Spleen (tissue), 11 donors: ENCODE results near the gene APBB2. TPM values are rescaled to one million over a fixed set of nuclear protein-coding genes. Genes with fewer than 3 reads are reported as not detected.

ENCODE experiments used
- DNase-seq: peaks from one replicate; pipeline ENCODE4 v3.0.0-alpha.2; 2020
- H3K27ac ChIP-seq, 8 donors: fragments of 200-600 bp; sonication (generic) in 7 of 8; 1 replicate in 4 of 8; 2 replicates in 4 of 8; pipeline versions ENCODE4 v1.5.0 to v1.8.0; 2016 to 2021; ENCODE audit warnings: inconsistent platforms in 4 of 8, mild to moderate bottlenecking in 4 of 8, moderate library complexity in 1 of 8
- H3K27me3 ChIP-seq, 7 donors: fragments of 200-600 bp; sonication (generic) in 6 of 7; replicated peaks in 1 of 7; 1 replicate in 4 of 7; 2 replicates in 3 of 7; pipeline versions ENCODE4 v1.5.0 to v1.8.0; 2016 to 2021; ENCODE audit warnings: inconsistent platforms in 3 of 7, mild to moderate bottlenecking in 1 of 7
- H3K36me3 ChIP-seq, 6 donors: fragments of 200-600 bp; sonication (generic) in 5 of 6; 1 replicate in 4 of 6; 2 replicates in 2 of 6; pipeline versions ENCODE4 v1.5.0 to v1.8.0; 2016 to 2021; ENCODE audit warnings: inconsistent platforms in 2 of 6
- H3K4me1 ChIP-seq, 6 donors: fragments of 200-600 bp; sonication (generic) in 5 of 6; 1 replicate in 3 of 6; 2 replicates in 3 of 6; pipeline versions ENCODE4 v1.5.0 to v1.8.0; 2016 to 2021; ENCODE audit warnings: inconsistent platforms in 3 of 6
- H3K4me3 ChIP-seq, 8 donors: fragments of 200-600 bp; sonication (generic) in 7 of 8; 1 replicate in 4 of 8; 2 replicates in 4 of 8; pipeline versions ENCODE4 v1.5.0 to v1.8.0; 2016 to 2021; ENCODE audit warnings: inconsistent platforms in 4 of 8, mild to moderate bottlenecking in 4 of 8, moderate library complexity in 2 of 8
- H3K9me3 ChIP-seq, 8 donors: fragments of 200-600 bp; sonication (generic) in 7 of 8; 1 replicate in 4 of 8; 2 replicates in 4 of 8; pipeline versions ENCODE4 v1.5.0 to v1.8.0; 2016 to 2021; ENCODE audit warnings: inconsistent platforms in 4 of 8
- CTCF ChIP-seq, 11 experiments: fragments of 200-600 bp in 7 of 11; fragments of 450-650 bp in 4 of 11; sonication (generic) in 4 of 11; IDR thresholded peaks in 8 of 11; conservative IDR thresholded peaks in 3 of 11; 1 replicate in 7 of 11; 2 replicates in 4 of 11; pipeline versions ENCODE4 v1.4.0 to v1.8.0; 2016 to 2021; ENCODE audit warnings: antibody characterized with exemption in 11 of 11, inconsistent platforms in 4 of 11, mild to moderate bottlenecking in 1 of 11
- POLR2A ChIP-seq, 3 donors: fragments of 450-650 bp; IDR thresholded peaks; one replicate each; pipeline ENCODE4 v1.5.1; 2017; ENCODE audit warnings: antibody characterized with exemption in 3 of 3, mild to moderate bottlenecking in 1 of 3
- POLR2AphosphoS5 ChIP-seq, 3 donors: sonication (generic); formaldehyde crosslinking; IDR thresholded peaks; one replicate each; pipeline ENCODE4 v1.5.1; 2017; ENCODE audit warnings: antibody characterized with exemption in 3 of 3
- WGBS, 5 donors: extraction: QIAGEN DNeasy Blood & Tissue Kit in 3 of 5; methylation state at CpG; one replicate each; pipeline versions ENCODE4 v1.1.5 to v1.1.7; 2013 to 2018; 5-methylcytosine and 5-hydroxymethylcytosine counted together
- intact Hi-C: fragments of 100-400 bp; cut with DNase I; formaldehyde crosslinking; loops from one replicate; pipeline ENCODE4 v1.15.0; 2023; ENCODE audit warnings: low total_unique reads
- polyA plus RNA-seq, 3 donors: library from polyadenylated mRNA; stranded (reverse); fragments of 200-250 nt; gene quantifications; one replicate each; pipeline ENCODE4 v1.2.1, GENCODE V29; 2013
- total RNA-seq, 7 donors: library from RNA; depleted of rRNA in 3 of 7; stranded (reverse); fragments of >200 nt in 3 of 7; fragmentation: NEBNext Ultra II Directional in 4 of 7; extraction: Animal tissue kit (Norgen Biotek cat#: 25700) in 4 of 7; gene quantifications; one replicate each; pipeline versions ENCODE4 v1.1.0 to v1.2.1, GENCODE V29; 2016 to 2021
- donor health status: healthy with polysubstance abuse.
- donor health status: DM: no; HTN: no; CAD: no; lungs with moderate emphysema.
- donor health status: DM: no; HTN: no; CAD: no.
- donor health status: Bipolar disorder and iron deficiency.
- donor health status: healthy.
- donor health status: DM: no; HTN: no; CAD: no.
- donor health status: DM: yes; HTN: yes; CAD: no.

Gene APBB2
- total and polyA plus RNA-seq, 10 donors, result 4.0 to 115 (median 76.7) TPM

- H3K4me1 ChIP-seq, result peaks cover 2 to 19% (median 17%) of the 10 kb centered on the region in 6 donors
- H3K27ac ChIP-seq, result no peak overlapping the region
- no peak for DNase-seq
- intact Hi-C loops, result no loop called here
- H3K27me3 ChIP-seq, result peaks cover 0 to 85% (median 35%) of the 10 kb centered on the region in 7 donors
- H3K36me3 ChIP-seq, result no peaks in the 10 kb centered on the region
- TF ChIP-seq POLR2A (IDR thresholded peaks at IDR 0.05), result no peak
- 23 to 32% (median 27%) methylated on average over 13 of the region's 13 CpGs for WGBS, 5 donors
- H3K4me3 ChIP-seq, result peak overlapping the region in 5 of 8 donors; percentile 35 to 72 (median 45)
- H3K9me3 ChIP-seq, result no peaks in the 10 kb centered on the region
Observed at GRCh38 chr4:41256131-41256739, 41.9 kb upstream of the APBB2 start.

GRCh38 chr4:41245983-41246382 lies 31.6 kb upstream of the APBB2 start:
- intact Hi-C loops, result no loop called here
- WGBS, 5 donors, result 66 to 85% (median 81%) methylated on average over 1 of the region's 1 CpG
- no peak for DNase-seq
- Histone ChIP-seq H3K9me3 (no peaks in the 10 kb centered on the region), H3K4me3 (no peak overlapping the region), H3K27ac (no peak overlapping the region), H3K36me3 (no peaks in the 10 kb centered on the region), H3K4me1 (no peaks in the 10 kb centered on the region), H3K27me3 (peaks cover 0 to 10% (median 0%) of the 10 kb centered on the region in 7 donors)
- TF ChIP-seq POLR2AphosphoS5 (IDR thresholded peaks at IDR 0.05) (no peak), CTCF (IDR thresholded peaks at IDR 0.05 in 8 of 11, conservative IDR thresholded peaks at IDR 0.05 in 3 of 11) (no peak), POLR2A (IDR thresholded peaks at IDR 0.05) (no peak)

- TF ChIP-seq CTCF (IDR thresholded peaks at IDR 0.05 in 8 of 11, conservative IDR thresholded peaks at IDR 0.05 in 3 of 11), result no peak
- no peak for TF ChIP-seq POLR2AphosphoS5 (IDR thresholded peaks at IDR 0.05)
- TF ChIP-seq POLR2A (IDR thresholded peaks at IDR 0.05), result no peak
- no peak overlapping the region for H3K27ac ChIP-seq
- H3K4me1 ChIP-seq, result no peaks in the 10 kb centered on the region
- H3K4me3 ChIP-seq, result no peak overlapping the region
- intact Hi-C loops, result no loop called here
- no peaks in the 10 kb centered on the region for H3K9me3 ChIP-seq
- H3K36me3 ChIP-seq, result no peaks in the 10 kb centered on the region
- H3K27me3 ChIP-seq, result peaks cover 0 to 4% (median 0%) of the 10 kb centered on the region in 7 donors
- DNase-seq, result no peak
- WGBS, 5 donors, result 62 to 93% (median 76%) methylated on average over 1 of the region's 1 CpG
Observed at GRCh38 chr4:41241919-41242318, 27.6 kb upstream of the APBB2 start.

- no peaks in the 10 kb centered on the region for H3K4me1 ChIP-seq
- H3K4me3 ChIP-seq, result no peak overlapping the region
- no peak for TF ChIP-seq POLR2AphosphoS5 (IDR thresholded peaks at IDR 0.05)
- no peak for TF ChIP-seq POLR2A (IDR thresholded peaks at IDR 0.05)
- no peak for TF ChIP-seq CTCF (IDR thresholded peaks at IDR 0.05 in 8 of 11, conservative IDR thresholded peaks at IDR 0.05 in 3 of 11)
- 51 to 97% (median 94%) methylated on average over 1 of the region's 1 CpG for WGBS, 5 donors
- H3K9me3 ChIP-seq, result no peaks in the 10 kb centered on the region
- no peak for DNase-seq
- H3K36me3 ChIP-seq, result no peaks in the 10 kb centered on the region
- intact Hi-C loops, result no loop called here
- no peak overlapping the region for H3K27ac ChIP-seq
- no peaks in the 10 kb centered on the region for H3K27me3 ChIP-seq
Observed at GRCh38 chr4:41236508-41236907, 22.2 kb upstream of the APBB2 start.
